Measurements from ENCODE around the gene SGSH. TPM values are rescaled to one million over a fixed set of nuclear protein-coding genes. Genes with fewer than 3 reads are reported as not detected.

Gene SGSH
- total and polyA plus RNA-seq, 2 experiments from 2014 or later = 21.2 to 63.5 TPM

- Histone ChIP-seq H3K9me3 (ENCODE audit: low read depth) (no peaks in the 10 kb centered on the region), H3K36me3 (ENCODE audit: low read depth) (no peaks in the 10 kb centered on the region), H3K27ac (no peak overlapping the region), H3K4me3 (no peak overlapping the region), H4K20me1 (ENCODE audit: insufficient read depth) (no peaks in the 10 kb centered on the region), H3K4me2 (ENCODE audit: unreplicated experiment) (no peak overlapping the region), H3K27me3 (replicated peaks; ENCODE audit: insufficient read depth) (0 out of 2 replicates have a peak, but pooled peaks cover 4% of the 10 kb centered on the region), H3K9ac (no peak overlapping the region), H3K9me2 (ENCODE audit: insufficient read depth) (no peaks in the 10 kb centered on the region), H2AFZ (no peak overlapping the region), H3F3A (ENCODE audit: insufficient read depth) (peaks cover 3% of the 10 kb centered on the region; the same call in 1 of the 2 replicates), H3K4me1 (ENCODE audit: insufficient read depth) (peaks cover 13% of the 10 kb centered on the region), H3K79me2 (ENCODE audit: insufficient read depth) (no peaks in the 10 kb centered on the region)
- WGBS, 2 experiments (ENCODE audit: low coverage in 1 of 2, low lambda C conversion rate in 2 of 2, missing lambda C conversion rate in 2 of 2) = 79 to 86% methylated on average over 24 to 25 of the region's 26 CpGs
- no peak for DNase-seq
- in situ Hi-C loops (cut with MboI) = no loop called here
- TF ChIP-seq EZH2 (IDR thresholded peaks at IDR 0.05; ENCODE audit: insufficient read depth, poor library complexity, severe bottlenecking) = no peak
- no peak for TF ChIP-seq EZH2phosphoT487 (IDR thresholded peaks at IDR 0.05; ENCODE audit: insufficient read depth, low read depth)
These were observed 36.3 kb downstream of the SGSH start for GRCh38 chr17:80183581-80184422.

DNA sequence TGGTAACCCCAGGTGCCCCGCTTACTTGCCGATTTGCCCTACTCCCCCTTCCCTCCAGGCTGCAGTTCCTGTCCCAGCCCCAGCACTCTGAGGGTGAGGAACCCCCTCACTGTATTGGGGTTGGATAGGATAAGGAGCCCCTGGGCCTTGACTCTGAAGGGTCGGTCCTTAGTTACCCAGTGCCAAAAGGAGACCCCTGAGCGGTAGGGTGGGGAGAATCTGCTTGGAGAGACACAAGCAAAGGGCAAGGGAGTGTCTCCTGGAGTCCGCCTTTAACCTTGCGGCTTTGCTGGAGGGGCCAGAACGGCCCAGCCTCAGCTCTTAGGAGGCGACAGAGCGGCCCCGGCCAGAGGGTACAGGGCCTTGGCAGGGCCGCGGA lies 37.3 kb downstream of the SGSH start:
- in situ Hi-C loops (cut with MboI) = no loop called here
- H3K9me3 ChIP-seq (ENCODE audit: low read depth) = no peaks in the 10 kb centered on the region
- H3F3A ChIP-seq (ENCODE audit: insufficient read depth) = peaks cover 3% of the 10 kb centered on the region; the same call in 1 of the 2 replicates
- no peak for TF ChIP-seq EZH2 (IDR thresholded peaks at IDR 0.05; ENCODE audit: insufficient read depth, poor library complexity, severe bottlenecking)
- no peak for TF ChIP-seq EZH2phosphoT487 (IDR thresholded peaks at IDR 0.05; ENCODE audit: insufficient read depth, low read depth)
- H3K36me3 ChIP-seq (ENCODE audit: low read depth) = no peaks in the 10 kb centered on the region
- H3K79me2 ChIP-seq (ENCODE audit: insufficient read depth) = no peaks in the 10 kb centered on the region
- no peak overlapping the region for H3K9ac ChIP-seq
- no peak overlapping the region for H3K4me2 ChIP-seq (ENCODE audit: unreplicated experiment)
- no peaks in the 10 kb centered on the region for H4K20me1 ChIP-seq (ENCODE audit: insufficient read depth)
- H3K27ac ChIP-seq = no peak overlapping the region
- no peak overlapping the region for H3K4me3 ChIP-seq
- H3K27me3 ChIP-seq (replicated peaks; ENCODE audit: insufficient read depth) = 0 out of 2 replicates have a peak, but pooled peaks cover 5% of the 10 kb centered on the region
- WGBS, 2 experiments (ENCODE audit: low coverage in 1 of 2, low lambda C conversion rate in 2 of 2, missing lambda C conversion rate in 2 of 2) = 80 to 88% methylated on average over 12 of the region's 12 CpGs
- no peak for DNase-seq
- no peaks in the 10 kb centered on the region for H3K9me2 ChIP-seq (ENCODE audit: insufficient read depth)
- H3K4me1 ChIP-seq (ENCODE audit: insufficient read depth) = peaks cover 11% of the 10 kb centered on the region
- no peak overlapping the region for H2AFZ ChIP-seq

GRCh38 chr17:80182118-80182844 lies 37.9 kb downstream of the SGSH start:
- in situ Hi-C loops (cut with MboI) = no loop called here
- no peaks in the 10 kb centered on the region for H3K36me3 ChIP-seq (ENCODE audit: low read depth)
- H2AFZ ChIP-seq = no peak overlapping the region
- 0 out of 2 replicates have a peak, but pooled peaks cover 5% of the 10 kb centered on the region for H3K27me3 ChIP-seq (replicated peaks; ENCODE audit: insufficient read depth)
- no peaks in the 10 kb centered on the region for H3K9me3 ChIP-seq (ENCODE audit: low read depth)
- no peak for TF ChIP-seq EZH2 (IDR thresholded peaks at IDR 0.05; ENCODE audit: insufficient read depth, poor library complexity, severe bottlenecking)
- no peak for TF ChIP-seq EZH2phosphoT487 (IDR thresholded peaks at IDR 0.05; ENCODE audit: insufficient read depth, low read depth)
- H3K4me1 ChIP-seq (ENCODE audit: insufficient read depth) = peaks cover 5% of the 10 kb centered on the region
- no peak overlapping the region for H3K9ac ChIP-seq
- H3K27ac ChIP-seq = no peak overlapping the region
- H3K79me2 ChIP-seq (ENCODE audit: insufficient read depth) = no peaks in the 10 kb centered on the region
- DNase-seq = no peak
- 79 to 82% methylated on average over 29 to 30 of the region's 30 CpGs for WGBS, 2 experiments (ENCODE audit: low coverage in 1 of 2, low lambda C conversion rate in 2 of 2, missing lambda C conversion rate in 2 of 2)
- H3F3A ChIP-seq (ENCODE audit: insufficient read depth) = peaks cover 2% of the 10 kb centered on the region; the same call in 1 of the 2 replicates
- no peaks in the 10 kb centered on the region for H4K20me1 ChIP-seq (ENCODE audit: insufficient read depth)
- no peak overlapping the region for H3K4me2 ChIP-seq (ENCODE audit: unreplicated experiment)
- H3K9me2 ChIP-seq (ENCODE audit: insufficient read depth) = no peaks in the 10 kb centered on the region
- no peak overlapping the region for H3K4me3 ChIP-seq

- Histone ChIP-seq H3K9me2 (ENCODE audit: insufficient read depth) (no peaks in the 10 kb centered on the region), H2AFZ (no peak overlapping the region), H3K4me1 (ENCODE audit: insufficient read depth) (no peaks in the 10 kb centered on the region), H3K4me2 (ENCODE audit: unreplicated experiment) (no peak overlapping the region), H3F3A (ENCODE audit: insufficient read depth) (no peaks in the 10 kb centered on the region), H3K27ac (no peak overlapping the region), H3K27me3 (replicated peaks; ENCODE audit: insufficient read depth) (0 out of 2 replicates have a peak, but pooled peaks cover 5% of the 10 kb centered on the region), H3K79me2 (ENCODE audit: insufficient read depth) (no peaks in the 10 kb centered on the region), H3K9me3 (ENCODE audit: low read depth) (no peaks in the 10 kb centered on the region), H3K4me3 (no peak overlapping the region), H4K20me1 (ENCODE audit: insufficient read depth) (no peaks in the 10 kb centered on the region), H3K9ac (no peak overlapping the region), H3K36me3 (ENCODE audit: low read depth) (no peaks in the 10 kb centered on the region)
- no peak for DNase-seq
- 82 to 84% methylated on average over 16 to 17 of the region's 17 CpGs for WGBS, 2 experiments (ENCODE audit: low coverage in 1 of 2, low lambda C conversion rate in 2 of 2, missing lambda C conversion rate in 2 of 2)
- no peak for TF ChIP-seq EZH2phosphoT487 (IDR thresholded peaks at IDR 0.05; ENCODE audit: insufficient read depth, low read depth)
- no peak for TF ChIP-seq EZH2 (IDR thresholded peaks at IDR 0.05; ENCODE audit: insufficient read depth, poor library complexity, severe bottlenecking)
- in situ Hi-C loops (cut with MboI) = no loop called here
These were observed 38.7 kb downstream of the SGSH start for GRCh38 chr17:80181431-80181830.

All from GM23248 (cell line).